Fibroblast of skin of back (primary cell): ENCODE results near the gene CUX1.
A peak's percentile ranks its signal among the peaks of the same experiment; 100 is the strongest.
"Not testable (repeated sequence)": the region's sequence is repeated elsewhere in the genome, so short reads cannot be mapped to it uniquely, and the experiment has no call there.

Source experiments
- DNase-seq: peaks from one replicate; pipeline ENCODE4 v3.0.0-alpha.2; 2013

CUX1 gene

DNA sequence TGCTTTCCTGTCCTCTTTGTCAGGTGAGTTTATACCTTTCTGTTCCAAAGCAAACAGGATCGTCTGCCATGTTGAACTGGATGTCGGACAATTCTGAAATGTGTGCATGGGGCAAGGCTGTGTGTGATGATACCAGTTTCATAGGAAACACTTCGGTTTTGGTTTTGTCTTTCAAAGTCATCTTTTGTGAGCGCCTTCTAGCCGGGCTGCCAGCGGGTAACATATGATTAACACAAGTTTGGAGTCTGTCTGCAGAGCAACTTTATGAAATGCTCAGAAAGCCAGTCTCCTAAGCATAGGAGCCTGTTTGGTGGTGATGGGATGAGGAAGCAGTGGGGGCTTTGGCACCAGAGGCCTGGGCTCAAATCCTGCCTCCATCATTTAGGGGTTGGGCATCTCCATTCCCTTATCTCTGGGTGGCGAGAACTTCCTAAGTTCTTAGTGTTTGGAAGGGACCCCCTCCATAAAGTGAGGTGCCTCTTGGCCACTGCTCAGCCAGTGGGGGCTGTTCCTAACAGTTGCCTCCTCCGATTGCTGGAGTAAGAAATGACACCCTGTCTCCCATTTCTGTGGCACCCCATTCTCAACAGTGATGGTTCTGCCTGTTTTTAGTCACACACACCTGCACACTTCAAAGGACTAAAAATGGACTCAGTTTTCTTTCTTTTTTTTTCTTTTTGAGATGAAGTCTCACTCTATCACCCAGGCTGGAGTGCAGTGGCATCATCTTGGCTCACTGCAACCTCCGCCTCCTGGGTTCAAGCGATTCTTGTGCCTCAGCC is 36.8 kb downstream of the CUX1 start:
- DNase-seq = no peak

DNA sequence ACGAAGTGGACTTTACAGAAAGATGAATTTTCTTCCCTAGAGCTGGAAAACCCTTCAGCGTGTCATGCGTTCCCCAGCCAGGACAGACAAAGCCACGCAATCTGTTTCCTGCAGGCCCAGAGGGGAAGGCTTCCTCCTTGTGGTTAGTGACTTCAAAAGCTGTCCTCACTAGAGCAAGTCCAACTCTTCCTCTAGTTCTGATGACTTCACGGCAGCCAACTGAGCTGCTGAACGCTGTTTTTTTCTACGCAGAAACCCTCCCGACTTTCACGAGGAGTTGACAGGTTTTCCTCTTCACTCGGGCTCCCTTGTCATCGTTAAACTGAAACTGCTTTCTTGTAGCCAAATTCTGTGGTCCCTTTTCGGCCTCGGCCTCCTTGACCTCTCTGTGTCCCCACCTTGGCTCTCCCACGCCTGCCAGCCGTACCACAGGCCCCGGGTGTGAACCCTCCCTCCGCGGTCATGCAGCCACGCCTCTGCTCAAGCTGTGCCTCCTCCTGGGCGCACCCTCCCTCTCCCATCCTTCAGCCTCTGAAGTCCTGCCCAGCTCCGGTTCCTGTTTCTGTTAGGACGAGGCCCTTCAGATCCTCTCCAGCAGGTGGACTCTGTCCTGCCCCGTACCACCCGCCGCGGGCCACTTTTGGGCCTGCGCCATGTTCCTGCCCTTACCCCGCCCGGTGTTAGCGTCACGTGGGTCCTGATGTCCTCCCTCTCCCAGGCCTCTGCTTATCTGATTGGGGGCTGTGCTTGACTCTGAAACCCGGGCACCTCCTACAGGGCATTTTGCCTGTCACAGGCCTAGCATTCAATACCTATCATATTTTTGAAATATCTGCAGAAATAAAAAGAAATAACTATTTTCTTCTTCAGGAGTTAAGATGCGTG is 39.3 kb downstream of the CUX1 start:
- DNase-seq = peak; percentile 76

DNA sequence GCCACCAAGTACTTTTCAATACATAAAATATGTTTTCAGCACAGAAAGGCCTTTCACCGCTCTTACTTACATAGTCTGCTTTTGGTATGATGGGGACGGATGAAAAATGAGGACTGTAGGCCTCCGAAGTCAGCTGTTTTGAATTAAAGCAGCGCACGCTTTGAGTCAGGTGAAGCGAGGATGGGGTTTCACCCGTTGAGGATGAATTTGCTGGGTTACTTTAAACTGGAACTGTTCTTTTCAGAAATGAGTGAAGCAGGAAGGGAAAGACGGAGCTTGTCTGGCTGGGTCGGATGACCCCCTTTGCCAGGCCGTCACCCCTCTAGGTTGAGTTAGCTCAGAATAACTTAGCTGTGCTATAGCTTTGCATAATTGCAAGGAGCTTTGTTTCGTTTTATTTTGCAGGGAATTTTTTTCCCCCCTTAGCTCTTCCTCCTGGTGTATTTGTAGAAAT is 40.0 kb downstream of the CUX1 start:
- no peak for DNase-seq

DNA sequence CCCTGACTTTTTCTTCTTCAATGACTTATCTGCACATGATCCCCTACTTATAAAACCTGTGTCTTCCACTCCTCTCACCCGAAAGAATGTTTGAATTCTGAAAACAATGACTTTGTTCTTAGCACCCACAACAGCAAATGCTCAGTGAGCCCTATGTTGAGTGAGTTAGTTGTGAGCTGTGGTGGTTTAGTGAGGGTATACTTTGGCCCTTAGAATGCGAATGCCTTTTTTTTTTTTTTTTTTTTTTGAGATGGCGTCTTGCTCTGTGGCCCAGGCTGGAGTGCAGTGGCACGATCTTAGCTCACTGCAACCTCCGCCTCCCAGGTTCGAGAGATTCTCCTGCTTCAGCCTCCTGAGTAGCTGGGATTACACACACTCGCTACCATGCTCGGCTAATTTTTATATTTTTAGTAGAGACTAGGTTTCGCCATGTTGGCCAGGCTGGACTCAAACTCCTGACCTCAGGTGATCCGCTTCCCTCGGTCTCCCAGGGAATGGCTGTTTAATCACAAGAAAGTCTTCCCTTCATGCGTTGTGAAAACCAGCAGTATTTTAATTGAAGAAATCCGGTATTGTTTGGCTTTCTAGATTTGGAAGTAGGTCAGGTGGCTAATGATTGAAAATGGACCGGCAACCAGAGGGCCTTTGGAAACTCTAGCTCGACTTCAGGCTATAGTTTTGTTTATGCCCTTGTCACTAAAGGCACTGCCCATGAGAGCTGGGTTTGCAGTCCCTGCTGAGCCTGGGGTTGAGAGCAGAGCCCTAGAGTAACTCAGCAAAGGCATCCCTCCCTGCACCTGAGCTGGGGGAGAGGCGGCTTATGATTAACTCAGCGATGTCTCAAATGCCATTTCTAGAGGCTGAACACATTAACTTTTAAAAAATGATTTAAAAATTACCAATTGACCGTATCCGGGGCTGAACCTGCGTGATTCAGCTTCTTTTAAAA is 41.3 kb downstream of the CUX1 start:
- DNase-seq = no peak

DNA sequence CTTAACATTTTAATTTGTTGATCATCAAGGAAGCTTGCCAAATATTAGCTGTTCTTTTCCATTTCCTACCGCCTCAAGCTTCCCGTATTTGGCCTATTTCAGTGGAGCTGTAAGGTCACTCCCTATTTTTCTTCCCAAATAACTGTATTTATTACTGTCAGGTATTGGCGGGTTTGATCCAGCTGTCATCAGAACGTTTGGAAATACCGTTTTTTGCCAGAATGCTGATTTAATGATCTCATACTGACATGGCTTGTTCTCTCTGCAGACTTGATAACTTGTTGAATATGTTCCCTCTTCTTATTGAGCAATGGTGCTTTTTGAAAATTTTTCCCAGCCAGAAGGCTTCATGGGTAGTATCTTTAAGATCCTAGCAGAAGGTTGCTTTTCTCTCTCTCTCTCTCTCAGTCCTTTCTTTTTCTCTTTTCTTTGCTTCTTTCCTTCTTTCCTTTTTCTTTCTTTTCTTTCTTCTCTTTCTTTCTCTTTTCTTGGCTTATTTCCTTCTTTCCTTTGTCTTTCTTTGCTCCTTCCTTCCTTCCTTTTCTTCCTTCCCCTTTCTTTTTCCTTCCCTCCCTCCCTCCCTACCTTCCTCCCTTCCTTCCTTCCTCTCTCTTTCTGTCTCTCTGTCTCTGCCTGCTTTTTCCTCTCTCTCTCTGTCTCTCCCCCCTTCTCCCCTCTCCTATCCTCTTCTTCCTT is 42.1 kb downstream of the CUX1 start:
- no peak for DNase-seq

DNA sequence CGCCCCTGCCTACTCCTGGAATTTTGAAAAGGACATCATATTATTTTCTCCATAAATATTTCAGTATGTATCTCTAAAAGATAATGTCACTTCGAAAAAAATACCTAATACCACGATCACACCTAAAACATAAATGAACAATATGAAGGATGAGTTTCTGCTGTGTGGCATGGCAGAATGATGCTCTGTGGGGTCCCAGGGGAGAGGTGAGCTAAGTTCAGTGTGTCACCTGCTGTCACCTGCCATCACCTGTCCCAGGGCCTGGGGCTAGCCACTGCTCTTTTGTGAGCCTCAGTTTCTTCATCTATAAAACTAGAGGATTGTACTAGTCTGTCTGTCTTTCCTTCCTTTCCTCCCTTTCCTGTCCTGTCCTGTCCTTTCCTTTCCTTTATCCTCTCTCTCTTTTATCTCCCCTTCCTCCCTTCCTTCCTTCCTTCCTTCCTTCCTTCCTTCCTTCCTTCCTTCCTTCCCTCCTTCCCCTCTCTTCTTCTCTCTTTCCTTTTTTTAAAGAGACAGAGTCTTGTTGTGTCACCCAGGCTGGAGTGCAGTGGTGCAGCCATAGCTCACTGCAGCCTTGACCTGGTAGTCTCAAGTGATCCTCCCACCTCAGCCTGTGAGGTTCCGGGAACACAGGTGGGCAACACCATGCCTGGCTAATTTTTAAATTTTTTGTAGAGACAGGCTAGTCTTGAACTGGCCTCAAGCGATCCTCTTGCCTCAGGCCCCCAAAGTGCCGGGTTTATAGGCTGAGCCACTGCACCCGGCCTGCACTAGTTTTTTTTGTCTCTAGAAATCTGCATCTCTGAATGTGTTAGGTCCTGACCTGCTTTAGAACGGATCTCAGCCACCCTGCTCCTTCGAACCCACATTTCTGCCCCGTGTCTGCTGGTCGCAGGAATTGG is 43.1 kb downstream of the CUX1 start:
- DNase-seq = no peak

DNA sequence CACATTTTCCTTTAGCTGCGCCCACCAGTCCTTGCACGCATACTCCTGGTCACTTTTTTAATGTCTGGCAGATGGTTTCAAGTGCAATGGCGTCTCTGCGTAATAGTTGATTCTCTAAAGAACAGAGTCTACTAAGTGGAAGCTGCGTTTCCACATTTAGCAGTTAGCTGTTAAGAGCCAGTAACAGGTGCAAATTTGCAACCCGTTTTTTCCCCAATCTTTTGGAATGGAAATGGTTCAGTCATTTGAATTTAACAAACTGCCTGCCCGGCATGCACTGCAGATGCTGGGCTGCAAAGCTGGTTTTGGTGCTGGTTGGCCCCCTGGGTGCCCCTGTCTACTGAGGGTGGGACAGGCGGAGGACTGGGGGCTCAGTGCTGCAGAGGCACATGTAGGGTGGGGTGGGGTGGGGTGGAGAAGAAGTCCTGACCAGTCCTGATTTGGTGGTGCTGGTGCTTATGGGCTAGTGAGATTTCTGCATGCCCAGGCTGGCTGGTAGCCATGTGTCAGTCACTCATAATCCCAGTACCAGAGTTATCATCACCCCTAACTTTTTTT is 43.9 kb downstream of the CUX1 start:
- DNase-seq = no peak

DNA sequence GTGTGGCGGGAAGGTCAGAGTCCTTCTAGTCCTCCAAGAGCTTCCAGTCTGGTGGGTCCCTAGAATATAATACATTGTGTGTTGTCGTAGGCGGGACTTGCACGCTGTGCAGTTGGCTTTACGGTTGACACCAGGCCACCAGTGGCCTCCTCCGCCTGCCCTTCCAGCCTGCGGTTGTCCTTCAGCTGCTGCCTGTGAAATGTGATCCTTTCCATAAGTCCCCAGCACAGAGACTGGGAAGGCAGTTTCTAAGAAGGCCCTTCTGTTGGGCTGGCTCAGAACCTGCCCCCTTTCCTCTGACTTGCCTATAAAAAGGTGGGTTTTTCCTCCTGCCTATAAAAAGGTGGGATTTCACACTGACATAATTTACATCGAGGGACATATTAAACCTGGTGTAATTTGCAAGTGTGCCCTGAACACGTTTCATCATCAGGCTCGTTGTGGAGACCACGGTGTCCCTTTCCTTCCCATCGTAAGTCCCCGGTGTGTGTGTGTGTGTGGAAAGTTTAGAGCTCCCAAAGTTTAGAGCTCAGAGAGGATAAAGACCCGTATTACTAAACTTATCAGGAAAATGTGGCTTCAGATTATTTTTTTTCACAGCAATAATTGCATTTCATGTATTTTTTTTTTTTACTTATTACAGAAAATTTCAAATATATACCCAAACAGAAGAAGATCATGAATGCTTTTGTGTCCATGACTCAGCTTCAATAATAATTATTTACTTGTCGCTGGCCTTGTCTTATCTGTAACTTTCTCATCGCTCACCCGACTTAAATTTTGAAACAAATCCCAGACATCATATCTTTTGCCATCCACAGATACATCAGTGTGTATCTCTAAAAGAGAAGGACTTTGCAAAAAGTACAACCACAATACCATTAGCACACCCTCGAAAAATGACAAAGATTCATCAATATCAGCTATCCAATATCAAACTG is 45.1 kb downstream of the CUX1 start:
- DNase-seq = no peak

DNA sequence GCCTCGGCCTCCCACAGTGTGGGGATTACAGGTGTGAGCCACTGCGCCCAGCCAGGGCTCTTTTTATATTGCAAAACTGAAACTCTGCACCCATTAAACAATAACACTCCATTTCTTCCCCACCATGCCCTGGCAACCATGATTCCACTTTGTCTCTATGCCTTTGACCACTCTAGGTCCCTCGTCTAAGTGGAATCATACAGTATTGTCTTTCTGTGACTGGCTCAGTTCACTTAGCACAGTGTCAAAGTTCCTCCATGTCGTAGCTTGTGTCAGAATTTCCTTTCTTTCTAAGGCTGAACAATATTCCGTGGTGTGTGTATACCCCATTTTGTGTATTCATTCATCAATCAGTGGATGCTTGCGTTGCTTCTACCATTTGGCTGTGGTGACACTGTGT is 46.2 kb downstream of the CUX1 start:
- no peak for DNase-seq

DNA sequence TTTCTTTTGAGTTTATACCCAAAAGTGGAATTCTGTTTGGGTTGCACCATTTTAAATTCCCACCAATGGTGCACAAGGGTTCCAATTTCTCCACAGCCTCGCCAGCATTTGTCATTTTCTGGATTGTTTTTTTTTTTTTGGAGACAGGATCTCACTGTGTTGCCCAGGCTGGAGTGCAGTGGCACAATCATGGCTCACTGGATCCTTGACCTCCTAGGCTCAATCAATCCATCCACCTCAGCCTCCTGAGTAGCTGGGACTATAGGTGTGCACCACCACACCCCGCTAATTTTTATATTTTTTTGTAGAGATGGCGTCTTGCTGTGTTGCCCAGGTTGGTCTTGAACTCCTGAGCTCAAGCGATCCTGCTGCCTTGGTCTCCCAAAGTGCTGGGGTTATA is 46.6 kb downstream of the CUX1 start:
- no peak for DNase-seq

DNA sequence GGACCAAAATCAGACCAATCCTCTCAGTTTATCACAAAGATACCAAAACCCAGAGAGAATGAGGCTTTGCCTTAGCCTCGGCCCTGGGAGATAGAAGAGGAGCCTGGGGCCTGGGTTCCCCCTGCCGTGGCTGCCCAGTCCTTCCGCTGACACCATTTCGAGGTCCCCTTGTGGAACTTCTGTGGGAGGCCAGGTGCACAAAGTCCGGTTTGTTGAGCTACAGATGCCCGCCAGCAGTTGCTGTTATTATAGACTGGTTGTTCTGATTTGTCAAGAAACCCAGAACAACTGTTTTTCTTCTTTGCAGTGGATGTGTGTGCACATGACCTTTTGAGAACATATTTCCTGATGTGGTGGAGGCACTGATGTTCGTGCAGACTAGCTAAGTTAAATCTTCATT is 47.6 kb downstream of the CUX1 start:
- DNase-seq = no peak

DNA sequence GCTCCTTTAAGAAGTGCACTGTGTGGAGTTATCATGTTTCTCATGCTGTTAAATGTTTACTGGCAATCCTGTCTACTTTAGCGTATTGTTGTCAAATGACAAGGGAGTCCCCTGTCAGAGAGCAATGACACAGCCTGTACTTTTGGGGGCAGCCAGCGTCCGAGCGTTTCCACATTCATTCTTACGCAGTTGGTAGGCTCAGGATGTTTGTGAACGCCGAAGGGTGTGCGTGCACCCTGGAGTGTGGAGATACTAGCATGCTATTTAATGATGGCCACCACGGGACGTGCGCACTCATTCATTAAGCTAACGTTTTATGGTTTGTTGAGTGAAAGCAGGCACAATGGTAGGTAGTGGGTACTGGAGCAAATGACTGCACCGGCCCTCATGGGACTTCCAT is 48.0 kb downstream of the CUX1 start:
- DNase-seq = no peak

DNA sequence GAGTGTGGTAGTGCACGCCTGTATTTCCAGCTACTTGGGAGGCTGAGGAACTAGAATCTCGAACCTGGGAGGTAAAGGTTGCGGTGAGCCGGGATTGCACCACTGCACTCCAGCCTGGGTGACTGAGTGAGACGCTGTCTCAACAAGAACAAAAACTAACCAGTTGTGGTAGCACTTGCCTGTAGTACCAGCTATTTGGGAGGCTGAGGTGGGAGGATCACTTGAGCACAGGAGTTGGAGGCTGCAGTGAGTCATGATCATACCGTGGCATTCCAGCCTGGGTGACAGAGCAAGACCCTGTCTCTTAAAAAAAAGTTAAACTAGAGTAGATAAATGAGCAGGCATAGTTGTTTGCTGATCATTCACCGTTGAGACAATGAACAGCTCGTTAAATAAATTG is 48.9 kb downstream of the CUX1 start:
- DNase-seq = no peak

DNA sequence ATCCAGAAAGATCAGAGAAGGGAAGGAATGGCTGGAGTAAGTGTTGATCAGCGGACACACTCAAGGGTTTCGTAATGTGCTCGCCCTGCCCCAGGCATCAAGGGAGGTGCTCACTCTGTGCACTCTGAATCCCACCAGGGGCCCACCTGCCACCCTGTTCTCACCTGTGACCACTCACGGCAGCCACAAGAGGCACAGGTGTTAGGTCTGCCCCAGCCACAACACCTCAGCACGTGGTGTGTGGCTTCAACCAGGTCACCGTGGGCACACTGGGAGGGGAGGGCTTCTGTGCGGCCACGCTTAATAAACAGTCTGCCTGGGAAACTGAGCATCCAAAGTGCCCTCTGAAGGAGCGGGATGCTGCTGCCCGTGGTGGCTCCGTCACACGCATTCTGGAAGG is 49.8 kb downstream of the CUX1 start:
- DNase-seq = no peak

DNA sequence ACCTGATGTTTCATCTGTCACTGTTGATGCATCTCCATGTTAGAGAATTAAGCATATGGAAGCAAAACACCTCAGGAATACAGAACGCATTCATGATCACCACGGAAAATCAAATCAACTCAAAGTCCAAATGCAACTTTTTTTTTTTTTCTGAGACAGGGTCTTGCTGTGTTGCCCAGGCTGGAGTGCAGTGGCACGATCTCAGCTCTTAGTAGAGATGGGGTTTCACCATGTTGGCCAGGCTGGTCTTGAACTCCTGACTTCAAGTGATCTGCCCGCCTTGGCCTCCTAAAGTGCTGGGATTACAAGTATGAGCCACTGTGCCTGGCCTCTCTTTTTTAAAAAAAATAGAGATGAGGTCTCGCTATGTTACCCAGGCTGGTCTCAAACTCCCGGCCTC is 50.3 kb downstream of the CUX1 start:
- not testable (repeated sequence) for DNase-seq

DNA sequence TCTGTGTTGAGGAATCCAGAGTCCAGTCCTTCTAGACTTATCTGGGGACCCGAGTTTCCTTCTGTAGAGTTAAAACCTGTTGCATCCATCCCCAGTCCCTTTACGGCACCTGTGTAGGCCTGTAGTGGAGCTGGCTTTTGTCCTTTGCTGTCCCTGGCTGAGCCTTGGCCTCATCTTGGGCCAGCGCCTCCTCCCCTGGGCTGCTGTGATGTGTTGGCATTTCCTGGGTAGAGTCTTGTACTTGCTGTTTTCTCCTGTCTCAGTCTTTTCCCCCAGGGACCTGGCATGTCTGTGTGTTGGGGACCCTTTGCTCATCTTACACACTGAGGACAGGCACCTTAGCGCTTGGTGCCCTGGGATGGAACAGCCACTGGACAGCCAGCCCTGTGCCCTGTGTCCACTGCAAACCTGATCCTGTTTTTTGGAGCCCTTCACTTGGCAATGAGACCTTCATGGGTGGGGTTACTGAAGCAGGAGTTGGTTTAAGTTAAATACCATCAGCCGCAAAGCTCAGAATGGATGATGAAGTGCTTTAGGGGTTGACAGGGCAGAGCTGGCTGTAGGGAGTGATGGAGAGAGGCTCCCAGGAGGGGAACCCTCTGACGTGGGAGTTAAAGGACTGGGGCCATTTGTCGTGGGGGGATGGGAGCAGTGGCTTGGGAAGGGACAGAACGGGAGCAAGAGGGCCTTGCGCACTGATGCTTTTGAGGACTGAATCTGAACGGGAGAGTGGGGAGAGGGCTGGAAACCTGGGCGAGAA is 50.9 kb downstream of the CUX1 start:
- peak; percentile 45 for DNase-seq

DNA sequence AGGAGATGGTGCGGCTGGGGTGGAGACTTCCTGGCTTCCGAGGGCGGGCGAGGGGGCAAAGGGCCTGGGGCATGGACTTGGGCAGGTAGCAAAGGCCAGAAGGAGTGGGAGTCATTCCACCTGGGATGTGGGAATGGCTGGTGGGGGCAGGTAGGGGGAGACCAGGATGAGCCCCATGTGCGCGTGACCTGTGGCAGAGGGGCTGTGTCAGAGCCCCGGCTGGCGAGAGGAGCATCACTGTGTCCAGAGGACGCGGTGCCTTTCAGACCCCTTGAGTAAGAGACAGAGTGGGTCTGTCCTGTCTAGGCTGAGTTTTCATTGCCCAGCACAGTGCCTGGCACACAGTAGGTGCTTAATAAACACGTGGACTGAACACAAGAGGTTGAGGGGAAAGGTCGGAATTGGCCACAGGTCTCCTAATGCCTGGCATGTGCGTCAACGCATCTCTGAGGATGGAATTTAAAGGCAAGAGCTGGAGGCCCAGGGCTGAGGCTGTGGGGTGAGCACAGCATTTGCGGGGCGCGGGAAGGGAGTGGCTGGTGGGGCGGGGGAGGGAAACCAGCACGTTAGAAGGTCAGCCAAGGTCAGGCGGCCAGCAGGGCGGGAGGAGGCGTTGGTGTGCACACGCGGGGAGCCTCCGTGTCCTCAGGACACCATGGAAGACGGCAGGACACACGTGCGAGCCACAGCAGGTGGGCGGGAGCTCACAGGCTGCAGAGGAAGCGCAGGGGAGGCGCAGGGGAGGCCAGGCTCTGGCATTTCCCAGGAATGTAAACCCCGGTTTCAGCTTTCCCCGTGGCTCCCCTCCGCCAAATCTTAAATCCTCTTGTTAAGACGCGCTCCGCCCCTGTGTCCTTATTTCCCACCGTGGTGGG is 51.8 kb downstream of the CUX1 start:
- DNase-seq = no peak

DNA sequence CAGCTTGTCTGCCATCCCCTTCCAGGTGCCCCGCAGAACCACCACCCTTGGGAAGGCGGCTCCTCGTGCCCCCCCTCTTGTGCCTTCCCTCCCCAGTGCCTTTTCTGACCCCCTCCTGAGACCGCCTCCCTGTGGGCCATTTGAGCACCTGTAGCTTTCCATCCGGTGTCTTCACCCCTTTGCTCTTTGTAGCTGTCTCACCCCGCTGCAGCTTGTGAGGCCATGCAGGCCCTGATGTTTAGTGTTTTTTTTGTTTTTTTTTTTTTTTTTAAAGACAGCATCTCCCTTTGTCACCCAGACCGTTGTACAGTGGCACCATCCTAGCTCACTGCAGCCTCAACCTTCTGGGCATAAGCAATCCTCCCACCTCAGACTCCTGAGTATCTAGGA is 52.5 kb downstream of the CUX1 start:
- DNase-seq = no peak
